GM21528 (cell line): ENCODE data around the gene SCAF4.
A peak's percentile ranks its signal among the peaks of the same experiment; 100 is the strongest.
"Not testable (repeated sequence)": the region's sequence is repeated elsewhere in the genome, so short reads cannot be mapped to it uniquely, and the experiment has no call there.

ENCODE experiments used
- ATAC-seq: cut with Tn5 transposase; IDR thresholded peaks from one replicate; pipeline ENCODE4 v1.9.1; 2021; ENCODE audit warnings: mild to moderate bottlenecking, moderate library complexity; ENCODE audit not compliant: unreplicated experiment, low FRiP score

The SCAF4 gene

GRCh38 chr21:31743712-31744111 is 11.8 kb upstream of the SCAF4 start:
- ATAC-seq, result no peak

DNA sequence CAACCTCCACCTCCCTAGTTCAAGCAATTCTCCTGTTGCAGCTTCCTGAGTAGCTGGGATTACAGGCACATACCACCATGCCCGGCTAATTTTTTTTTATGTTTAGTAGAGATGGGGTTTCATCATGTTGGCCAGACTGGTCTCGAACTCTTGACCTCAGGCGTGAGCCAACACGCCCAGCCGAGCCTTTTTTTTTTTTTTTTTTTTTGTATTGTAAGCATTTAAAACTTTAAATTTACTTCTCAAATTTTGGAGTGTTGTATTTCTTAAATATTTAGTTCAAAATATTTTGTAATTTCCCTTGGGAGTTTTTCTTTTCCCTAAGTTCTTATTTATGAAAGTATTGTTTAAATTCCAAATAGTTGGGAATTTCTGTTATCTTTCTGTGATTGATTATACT is 9.2 kb upstream of the SCAF4 start:
- ATAC-seq, result no peak

DNA sequence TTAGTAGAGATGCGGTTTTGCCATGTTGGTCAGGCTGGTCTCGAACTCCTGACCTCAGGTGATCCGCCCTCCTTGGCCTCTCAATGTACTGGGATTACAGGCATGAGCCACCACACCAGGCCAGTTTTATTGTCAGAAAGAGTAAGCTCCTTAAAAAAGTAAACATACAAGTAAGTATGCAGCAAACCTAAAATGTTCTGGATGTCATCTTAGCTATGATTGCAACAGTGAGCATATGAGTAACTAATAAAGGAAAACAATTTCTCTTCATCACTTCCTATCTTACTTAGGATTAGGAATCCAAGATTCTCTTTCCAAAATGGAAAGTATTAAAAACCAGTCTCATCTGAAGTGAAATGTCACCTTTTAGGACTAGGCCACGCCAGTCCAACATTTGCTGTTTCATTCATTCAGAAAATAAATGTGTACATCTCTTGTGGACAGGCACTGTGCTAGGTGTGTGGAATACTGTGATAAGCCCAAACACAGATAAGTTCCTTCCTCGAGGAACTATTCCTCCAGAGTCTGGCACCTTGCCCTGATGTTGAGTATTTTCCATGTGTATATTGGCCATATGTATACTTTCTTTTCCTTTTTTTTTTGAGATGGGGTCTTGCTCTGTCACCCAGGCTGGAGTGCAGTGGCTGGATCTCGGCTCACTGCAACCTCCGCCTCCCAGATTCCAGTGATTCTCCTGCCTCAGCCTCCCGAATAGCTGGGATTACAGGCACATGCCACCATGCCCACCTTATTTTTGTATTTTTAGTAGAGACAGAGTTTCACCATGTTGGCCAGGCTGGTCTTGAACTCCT is 5.9 kb upstream of the SCAF4 start:
- not testable (repeated sequence) for ATAC-seq

DNA sequence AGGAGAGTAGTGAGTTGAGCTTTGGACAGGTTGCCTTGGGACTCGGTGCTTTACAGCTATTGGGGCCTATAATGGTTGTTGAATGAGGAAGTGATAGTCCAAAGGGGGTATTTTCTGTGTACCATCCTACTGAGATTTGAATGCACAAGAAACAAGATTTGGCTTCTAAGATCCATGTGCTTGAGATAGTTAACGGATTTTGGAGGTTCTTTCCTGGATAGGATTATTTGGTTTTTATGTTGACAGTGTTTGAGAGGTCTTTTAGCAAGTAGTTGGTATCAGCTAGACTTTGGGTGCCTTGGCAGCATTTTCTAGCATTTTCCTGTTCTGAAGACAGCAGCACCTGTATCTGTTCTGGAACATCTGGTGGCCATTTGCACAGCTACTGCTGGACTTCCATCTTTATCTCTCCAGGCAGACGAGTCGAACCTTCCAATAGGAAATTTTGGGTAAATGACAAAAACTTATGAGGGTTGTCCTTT is 3.6 kb upstream of the SCAF4 start:
- no peak for ATAC-seq

DNA sequence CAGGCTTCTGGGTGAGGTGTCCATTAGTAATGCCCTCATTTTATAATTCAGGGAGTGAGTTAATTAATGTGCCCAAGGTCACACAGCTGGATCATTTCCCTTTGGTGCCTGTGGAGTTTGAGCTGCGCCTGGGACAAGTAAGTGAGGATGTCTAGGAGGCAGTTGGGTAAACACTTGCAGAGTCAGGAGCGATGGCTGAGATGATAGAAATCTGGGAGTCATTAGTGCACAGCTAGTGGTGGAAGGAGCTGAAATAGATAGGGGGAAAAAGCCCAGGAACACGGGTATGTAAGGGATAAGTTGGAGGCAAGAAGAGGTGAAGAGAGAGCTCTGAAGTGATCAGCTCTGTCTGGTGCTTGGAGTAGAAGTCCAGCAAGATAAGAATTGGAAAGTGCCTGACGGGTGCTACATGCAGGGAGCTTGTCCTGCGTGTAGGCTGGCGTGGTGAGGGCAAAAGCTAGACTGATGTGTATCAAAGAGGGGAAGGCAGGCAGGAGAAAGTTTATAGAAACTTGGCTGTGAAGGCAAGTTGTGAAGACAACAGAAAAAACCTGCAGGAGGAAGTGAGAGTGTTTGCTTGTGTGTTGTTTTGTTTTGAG is 1.7 kb upstream of the SCAF4 start:
- ATAC-seq, result no peak

DNA sequence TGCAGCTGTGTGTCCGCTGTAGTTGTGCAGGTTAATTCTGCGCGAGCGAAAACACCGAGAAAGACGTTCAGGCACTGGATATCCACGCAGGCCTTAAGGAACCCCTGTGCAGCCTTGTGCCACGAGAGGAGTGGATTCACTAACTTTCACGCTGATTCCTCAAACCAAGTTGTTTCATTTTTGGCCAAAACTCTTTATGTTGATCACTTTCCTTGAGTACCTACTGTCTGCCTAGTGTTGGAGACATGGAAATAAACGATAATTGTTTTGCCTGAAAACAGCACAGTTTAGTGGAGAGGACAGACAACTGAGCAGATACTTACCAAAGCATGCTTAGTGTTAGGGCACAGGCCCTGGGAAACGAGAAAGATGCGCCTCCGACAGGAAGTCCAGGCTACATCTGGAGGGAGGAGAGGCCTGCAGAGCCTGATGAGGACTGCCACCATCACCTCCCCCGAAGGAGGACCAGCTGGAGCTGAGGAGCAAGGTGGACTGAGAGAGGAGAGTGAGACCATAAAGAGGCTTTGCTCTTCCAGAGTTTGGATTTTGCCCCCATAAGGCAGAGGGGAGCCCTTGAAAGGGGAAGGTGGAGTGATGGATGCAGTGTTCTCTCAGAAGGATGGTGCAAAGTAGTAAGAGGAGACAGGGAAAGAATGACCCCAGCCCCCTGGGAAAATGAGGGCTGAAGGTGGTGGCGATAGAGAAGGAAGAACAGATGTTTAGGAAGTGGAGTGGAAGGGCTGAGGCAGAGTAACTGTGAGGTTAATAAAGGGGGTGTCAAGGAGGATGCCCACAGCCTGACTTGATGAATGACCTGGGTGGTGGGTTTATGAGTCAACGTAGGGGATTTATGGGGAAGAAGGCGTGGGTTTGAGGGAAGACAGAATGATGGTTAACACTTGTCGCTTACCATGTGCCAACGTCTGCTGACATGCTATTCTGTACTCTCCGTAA is 956 bp upstream of the SCAF4 start:
- no peak for ATAC-seq

- ATAC-seq, result peak; percentile 30
Measured at GRCh38 chr21:31731056-31731856, 662 bp downstream of the SCAF4 start.

GRCh38 chr21:31730712-31731055 is 1.2 kb downstream of the SCAF4 start:
- ATAC-seq, result no peak

DNA sequence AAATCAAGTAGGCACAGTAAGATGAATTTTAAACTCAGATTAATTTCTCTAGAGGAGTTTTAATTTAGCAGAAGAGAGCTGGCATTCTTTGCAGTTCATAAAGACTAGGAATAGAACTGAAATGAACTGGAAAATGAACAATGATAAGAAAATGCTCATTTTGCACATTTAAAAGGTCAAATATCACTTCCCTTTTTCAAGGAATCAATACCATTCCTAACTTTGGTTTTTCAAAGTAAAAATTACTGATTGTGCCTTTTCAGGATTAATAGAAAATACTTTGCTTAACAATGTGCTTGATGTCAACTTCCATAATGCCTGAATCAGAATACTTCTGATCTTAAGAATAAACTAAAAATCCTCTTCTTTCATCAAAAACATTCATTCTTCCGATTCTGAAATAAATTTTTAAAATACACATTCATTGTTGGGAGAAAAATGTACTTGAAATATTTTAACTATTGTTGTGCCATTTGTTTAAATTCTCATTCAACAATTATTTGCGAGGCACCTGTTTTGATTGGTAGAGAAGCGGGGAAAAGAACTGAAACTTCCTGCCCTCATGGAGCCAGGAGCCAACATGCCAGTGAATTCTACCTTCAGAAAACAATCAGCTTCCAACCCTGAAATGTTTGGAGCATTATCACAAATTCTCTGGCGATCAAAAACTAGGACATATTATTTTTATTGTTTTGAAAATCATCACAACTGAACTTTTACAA is 2.1 kb downstream of the SCAF4 start:
- no peak for ATAC-seq

GRCh38 chr21:31728952-31729351 is 3.0 kb downstream of the SCAF4 start:
- ATAC-seq, result no peak

GRCh38 chr21:31728191-31728590 is 3.7 kb downstream of the SCAF4 start:
- no peak for ATAC-seq

DNA sequence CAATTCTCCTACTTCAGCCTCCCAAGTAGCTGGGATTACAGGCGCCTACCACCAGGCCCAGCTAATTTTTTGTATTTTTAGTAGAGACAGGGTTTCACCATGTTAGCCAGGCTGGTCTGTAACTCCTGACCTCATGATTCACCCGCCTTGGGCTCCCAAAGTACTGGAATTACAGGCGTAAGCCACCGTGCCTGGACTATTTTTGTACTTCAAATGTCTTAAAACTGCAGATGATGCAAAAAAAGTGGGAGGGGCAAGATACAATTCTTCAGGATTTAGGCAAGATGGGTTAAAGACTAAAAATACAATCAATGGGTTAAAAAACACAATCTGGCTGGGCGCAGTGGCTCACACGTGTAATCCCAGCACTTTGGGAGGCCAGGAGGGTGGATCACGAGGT is 4.7 kb downstream of the SCAF4 start:
- ATAC-seq, result no peak

- ATAC-seq, result no peak
Measured at GRCh38 chr21:31726407-31726806, 5.5 kb downstream of the SCAF4 start.

GRCh38 chr21:31725202-31725839 is 6.6 kb downstream of the SCAF4 start:
- ATAC-seq, result no peak

GRCh38 chr21:31724552-31724951 is 7.4 kb downstream of the SCAF4 start:
- ATAC-seq, result no peak

DNA sequence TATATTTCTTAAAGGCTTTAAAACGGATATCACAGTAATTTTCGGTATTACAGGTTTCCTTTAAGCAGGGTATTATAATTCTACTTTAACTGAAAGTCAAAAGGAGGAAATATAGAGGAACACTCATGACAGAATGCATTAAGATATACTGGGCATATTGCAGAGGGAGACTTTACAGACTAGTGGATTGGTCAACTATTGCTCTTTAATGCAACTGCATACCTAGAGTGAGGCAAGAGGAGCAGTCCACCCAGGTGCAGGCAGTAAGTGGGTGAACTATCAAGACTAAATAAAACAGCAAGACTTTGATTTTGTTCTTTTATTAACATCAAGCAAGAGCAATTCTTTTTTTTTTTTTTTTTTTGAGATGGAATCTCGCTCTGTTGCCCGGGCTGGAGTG is 10.5 kb downstream of the SCAF4 start:
- no peak for ATAC-seq

DNA sequence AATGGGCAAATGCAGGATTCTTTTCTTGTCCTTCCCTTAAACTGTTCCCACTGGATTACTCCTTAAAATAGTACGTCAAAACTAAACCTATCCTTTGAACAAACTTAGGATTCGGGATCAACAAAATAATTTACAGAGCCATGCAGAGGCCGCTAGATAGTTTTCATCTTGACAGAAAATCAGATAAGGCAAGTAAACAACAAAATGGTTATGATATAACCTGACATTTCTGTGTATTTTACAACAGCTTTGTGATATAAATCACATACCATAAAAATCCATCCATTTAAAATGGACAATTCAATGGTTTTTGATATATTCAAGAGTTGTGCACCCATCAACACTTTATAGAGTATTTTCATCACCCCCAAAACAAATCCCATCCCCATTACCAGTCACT is 11.2 kb downstream of the SCAF4 start:
- ATAC-seq, result no peak

- no peak for ATAC-seq
Measured at GRCh38 chr21:31720330-31720729, 11.6 kb downstream of the SCAF4 start.

DNA sequence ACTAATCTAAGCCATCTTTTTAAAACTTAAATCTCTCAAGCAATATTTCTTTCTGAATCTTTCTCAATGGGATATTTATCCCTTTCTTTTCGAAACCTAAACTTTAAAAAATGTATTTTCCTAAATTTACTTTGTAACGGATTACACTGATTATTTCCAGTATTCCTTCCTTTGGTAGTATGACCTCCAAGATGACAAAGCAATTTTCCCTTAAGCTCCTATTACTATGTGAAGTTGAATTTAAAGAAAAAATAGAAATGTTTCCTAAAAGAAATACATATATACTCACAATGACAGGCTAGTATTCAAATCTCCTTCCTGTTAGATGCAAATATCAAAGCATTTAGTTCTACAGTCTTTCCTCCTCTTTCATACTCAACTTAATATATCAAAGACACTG is 15.8 kb downstream of the SCAF4 start:
- ATAC-seq, result no peak
